Measurements from ENCODE around the gene SLC51A. TPM values are rescaled to one million over a fixed set of nuclear protein-coding genes. Genes with fewer than 3 reads are reported as not detected.

Gene SLC51A
- total and polyA plus RNA-seq, 2 of the 13 experiments (the other 11 are each of a cell fraction or from before 2014, with no cell fraction given): 4.3 to 48.8 TPM

DNA sequence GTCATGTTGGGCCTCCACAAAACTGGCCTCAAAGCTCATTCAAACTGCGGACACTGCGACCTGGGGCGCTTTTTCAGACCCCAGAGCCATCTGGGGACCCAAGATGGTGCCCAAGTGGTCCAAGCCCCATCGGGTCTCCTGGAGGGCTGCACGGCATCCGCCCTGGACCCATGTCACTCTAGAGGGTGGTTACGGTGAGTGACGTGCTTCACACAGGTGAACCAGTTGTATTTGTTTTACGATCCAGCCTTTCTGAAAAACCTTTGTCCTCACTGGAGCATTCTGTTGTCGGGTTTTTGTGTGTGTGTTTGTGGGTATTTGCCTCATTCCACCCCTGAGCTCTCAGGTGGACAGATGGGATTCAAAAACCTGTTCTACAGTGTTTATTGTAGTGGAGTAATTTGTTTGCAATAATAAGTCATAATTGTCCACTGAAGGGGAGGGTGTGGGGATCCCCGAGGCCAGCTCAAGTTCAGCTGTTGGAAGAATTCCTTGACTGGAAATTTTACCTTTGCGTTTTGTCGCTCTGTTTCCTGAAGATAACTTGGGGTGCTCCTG, 1.9 kb downstream of the SLC51A start:
- H4K20me1 ChIP-seq (ENCODE audit: insufficient read depth, low read length): no peaks in the 10 kb centered on the region
- ATAC-seq (no peak), FAIRE-seq (no peak), DNase-seq (ENCODE audit: low spot score) (no peak)
- CTCF ChIA-PET (ENCODE audit: low intra/inter-chr PET ratio, low total read pairs): no interaction called here
- no peaks in the 10 kb centered on the region for H3K9me3 ChIP-seq (ENCODE audit: low read length)
- H3K79me2 ChIP-seq (ENCODE audit: insufficient read depth, low read length): no peaks in the 10 kb centered on the region
- BruUV-seq (replicated peaks): no TSS peak
- TF ChIP-seq RXRB (CRISPR knock-in tag; IDR thresholded peaks at IDR 0.05; ENCODE audit: borderline replicate concordance) (no peak), KLF13 (CRISPR knock-in tag; IDR thresholded peaks at IDR 0.05) (no peak), SNRNP70 (IDR thresholded peaks at IDR 0.05; ENCODE audit: low read depth, low read length) (no peak), ZNF772 (CRISPR knock-in tag; IDR thresholded peaks at IDR 0.05) (no peak), ZSCAN12 (CRISPR knock-in tag; IDR thresholded peaks at IDR 0.05) (no peak), ATM (IDR thresholded peaks at IDR 0.05; ENCODE audit: borderline replicate concordance) (no peak), MNT (IDR thresholded peaks at IDR 0.05) (no peak), SATB2 (CRISPR knock-in tag; IDR thresholded peaks at IDR 0.05) (no peak), TOPORS (CRISPR knock-in tag; IDR thresholded peaks at IDR 0.05) (no peak), ZBTB38 (CRISPR knock-in tag; IDR thresholded peaks at IDR 0.05) (peak; percentile 32; the same call in 1 of the 2 replicates), ZNF143 (CRISPR knock-in tag; IDR thresholded peaks at IDR 0.05) (no peak), ZNF687 (CRISPR knock-in tag; IDR thresholded peaks at IDR 0.05) (0 out of 2 replicates have a peak, but pooled peaks have one; percentile 31)
- TF ChIP-seq, protein P1, sequence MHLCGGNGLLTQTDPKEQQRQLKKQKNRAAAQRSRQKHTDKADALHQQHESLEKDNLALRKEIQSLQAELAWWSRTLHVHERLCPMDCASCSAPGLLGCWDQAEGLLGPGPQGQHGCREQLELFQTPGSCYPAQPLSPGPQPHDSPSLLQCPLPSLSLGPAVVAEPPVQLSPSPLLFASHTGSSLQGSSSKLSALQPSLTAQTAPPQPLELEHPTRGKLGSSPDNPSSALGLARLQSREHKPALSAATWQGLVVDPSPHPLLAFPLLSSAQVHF (CRISPR knock-in tag; IDR thresholded peaks at IDR 0.05): no peak
- no peaks in the 10 kb centered on the region; a peak in 1 of 5 replicates for H3K27me3 ChIP-seq (ENCODE audit: control insufficient read depth in 1 of 2, insufficient read depth in 2 of 2, low read length in 2 of 2)
- H3K27ac ChIP-seq (ENCODE audit: extremely low read length, insufficient read depth, low read length): no peak overlapping the region
- H2AFZ ChIP-seq (ENCODE audit: low read length): no peak overlapping the region
- intact Hi-C loops (cut with micrococcal nuclease; ENCODE audit: unreplicated experiment): no loop called here
- POLR2A ChIA-PET: no interaction called here
- H3K4me2 ChIP-seq (ENCODE audit: low read depth, low read length): peak overlapping the region; percentile 79; the same call in 1 of the 2 replicates
- 87% methylated on average over 11 of the region's 13 CpGs for WGBS (ENCODE audit: low lambda C conversion rate)
- H3K36me3 ChIP-seq (replicated peaks in 1 of 2; ENCODE audit: control insufficient read depth in 1 of 2, insufficient read depth in 2 of 2, low read length in 2 of 2): no peaks in the 10 kb centered on the region
- H3K9ac ChIP-seq (ENCODE audit: insufficient read depth, low read depth, low read length): no peak overlapping the region
- peaks cover 67% of the 10 kb centered on the region for H3K4me1 ChIP-seq (ENCODE audit: insufficient read depth, low read length)
- peak overlapping the region in 1 of 3 experiments; percentile 79; a peak in 1 of 6 replicates for H3K4me3 ChIP-seq (replicated peaks in 1 of 3; ENCODE audit: insufficient read depth in 1 of 3, low read depth in 2 of 3, low read length in 3 of 3)
- in situ Hi-C loops (cut with HindIII; ENCODE audit: extremely low pct_ligation_motif_present, low pct_unique_long_range_greater_than_20kb): no loop called here
